GM23248 (cell line): ENCODE data around the gene INTS14. TPM values are rescaled to one million over a fixed set of nuclear protein-coding genes. Genes with fewer than 3 reads are reported as not detected.
A peak's percentile ranks its signal among the peaks of the same experiment; 100 is the strongest.

Source experiments
- DNase-seq: peaks from one replicate; pipeline ENCODE4 v3.0.0-alpha.2; 2015
- H2AFZ ChIP-seq: fragments of 200-600 bp; sonication (generic); 2 replicates; pipeline ENCODE4 v1.6.1; 2016; ENCODE audit warnings: antibody characterized with exemption
- H3F3A ChIP-seq: fragments of 200-600 bp; sonication (generic); 2 replicates; pipeline ENCODE4 v1.6.1; 2016; ENCODE audit warnings: mild to moderate bottlenecking, antibody characterized with exemption, mixed run types; ENCODE audit not compliant: insufficient read depth
- H3K27ac ChIP-seq: fragments of 200-600 bp; sonication (generic); 2 replicates; pipeline ENCODE4 v1.5.1; 2016; ENCODE audit warnings: mild to moderate bottlenecking
- H3K27me3 ChIP-seq: fragments of 200-600 bp; sonication (generic); replicated peaks from 2 replicates; pipeline ENCODE4 v1.6.1; 2016; ENCODE audit warnings: mild to moderate bottlenecking; ENCODE audit not compliant: insufficient read depth
- H3K36me3 ChIP-seq: fragments of 200-600 bp; sonication (generic); 2 replicates; pipeline ENCODE4 v1.6.1; 2016; ENCODE audit warnings: low read depth, mild to moderate bottlenecking
- H3K4me1 ChIP-seq: fragments of 200-600 bp; sonication (generic); 2 replicates; pipeline ENCODE4 v1.6.1; 2016; ENCODE audit warnings: mild to moderate bottlenecking; ENCODE audit not compliant: insufficient read depth
- H3K4me2 ChIP-seq: fragments of 200-600 bp; sonication (generic); one replicate; pipeline ENCODE4 v1.6.1; 2016; ENCODE audit warnings: mild to moderate bottlenecking; ENCODE audit not compliant: unreplicated experiment
- H3K4me3 ChIP-seq: fragments of 200-600 bp; sonication (generic); 2 replicates; pipeline ENCODE4 v1.5.1; 2016; ENCODE audit warnings: mild to moderate bottlenecking
- H3K79me2 ChIP-seq: fragments of 200-600 bp; sonication (generic); 2 replicates; pipeline ENCODE4 v1.6.1; 2016; ENCODE audit warnings: mild to moderate bottlenecking; ENCODE audit not compliant: insufficient read depth
- H3K9ac ChIP-seq: fragments of 200-600 bp; sonication (generic); 2 replicates; pipeline ENCODE4 v1.6.1; 2016; ENCODE audit warnings: mild to moderate bottlenecking
- H3K9me2 ChIP-seq: fragments of 200-600 bp; sonication (generic); 2 replicates; pipeline ENCODE4 v1.6.1; 2016; ENCODE audit warnings: mixed run types, mild to moderate bottlenecking, moderate library complexity; ENCODE audit not compliant: insufficient read depth
- H3K9me3 ChIP-seq: fragments of 200-600 bp; sonication (generic); one replicate; pipeline ENCODE4 v1.6.1; 2017; ENCODE audit warnings: low read depth
- H4K20me1 ChIP-seq: fragments of 200-600 bp; sonication (generic); 2 replicates; pipeline ENCODE4 v1.6.0; 2016; ENCODE audit not compliant: insufficient read depth
- EZH2 ChIP-seq: fragments of 200-600 bp; sonication (generic); IDR thresholded peaks from 2 replicates; pipeline ENCODE4 v1.6.1; 2018; ENCODE audit warnings: antibody characterized with exemption, mild to moderate bottlenecking; ENCODE audit not compliant: insufficient read depth, poor library complexity, severe bottlenecking
- EZH2phosphoT487 ChIP-seq: fragments of 200-600 bp; sonication (generic); IDR thresholded peaks from 2 replicates; pipeline ENCODE4 v1.6.1; 2018; ENCODE audit warnings: antibody characterized with exemption, moderate library complexity, mild to moderate bottlenecking, low read depth; ENCODE audit not compliant: insufficient read depth
- WGBS, 2 experiments: methylation state at CpG; one replicate each; pipeline ENCODE4 v1.1.6; 2015 to 2017; ENCODE audit warnings: low lambda C conversion rate in 2 of 2, low coverage in 1 of 2; ENCODE audit errors: missing lambda C conversion rate in 2 of 2; 5-methylcytosine and 5-hydroxymethylcytosine counted together
- in situ Hi-C: fragments of 300-500 bp; cut with MboI; formaldehyde crosslinking; loops from 2 replicates; pipeline ENCODE4 v1.15.0; 2020
- polyA plus RNA-seq: library from polyadenylated mRNA; unstranded; fragments of >200 nt; fragmentation: Nextera tagmentation; extraction: Ambion mirVana; gene quantifications from 2 replicates; pipeline ENCODE4 v1.2.1, GENCODE V29; 2016
- total RNA-seq: library from RNA; depleted of rRNA; stranded (reverse); fragments of >200 nt; shearing (Covaris generic); gene quantifications from 2 replicates; pipeline ENCODE4 v1.2.3, GENCODE V29; 2014

The INTS14 gene
- total and polyA plus RNA-seq, 2 experiments from 2014 or later, result 31.7 to 41.4 TPM

GRCh38 chr15:65535192-65535591 lies 75.7 kb downstream of the INTS14 start:
- peak; percentile 17 for DNase-seq
- Histone ChIP-seq H3K4me1 (peaks cover 27% of the 10 kb centered on the region), H3K27ac (no peak overlapping the region), H3K79me2 (peaks cover 98% of the 10 kb centered on the region), H4K20me1 (peaks cover 5% of the 10 kb centered on the region; the same call in 1 of the 2 replicates), H3K9me2 (no peaks in the 10 kb centered on the region), H3K4me3 (no peak overlapping the region), H3K36me3 (no peaks in the 10 kb centered on the region), H3F3A (peaks cover 5% of the 10 kb centered on the region), H3K9ac (no peak overlapping the region), H2AFZ (no peak overlapping the region), H3K27me3 (no peaks in the 10 kb centered on the region), H3K9me3 (no peaks in the 10 kb centered on the region), H3K4me2 (no peak overlapping the region)
- in situ Hi-C loops, result no loop called here
- TF ChIP-seq EZH2phosphoT487, result no peak
- no peak for TF ChIP-seq EZH2
- WGBS, 2 experiments, result 78 to 81% methylated on average over 4 of the region's 4 CpGs

- DNase-seq, result peak; percentile 19
- Histone ChIP-seq H3K79me2 (peaks cover 83% of the 10 kb centered on the region), H3K4me3 (no peak overlapping the region), H3K4me2 (no peak overlapping the region), H3K4me1 (peaks cover 27% of the 10 kb centered on the region), H3K9me3 (no peaks in the 10 kb centered on the region), H3K36me3 (no peaks in the 10 kb centered on the region), H2AFZ (no peak overlapping the region), H3K27me3 (no peaks in the 10 kb centered on the region), H3K27ac (no peak overlapping the region), H3K9me2 (no peaks in the 10 kb centered on the region), H3K9ac (no peak overlapping the region), H3F3A (peaks cover 5% of the 10 kb centered on the region), H4K20me1 (peaks cover 5% of the 10 kb centered on the region; the same call in 1 of the 2 replicates)
- in situ Hi-C loops, result no loop called here
- WGBS, 2 experiments, result 76 to 81% methylated on average over 5 of the region's 5 CpGs
- TF ChIP-seq EZH2 (no peak), EZH2phosphoT487 (no peak)
These were observed 77.7 kb downstream of the INTS14 start for GRCh38 chr15:65533057-65533756.

GRCh38 chr15:65532738-65533051 lies 78.2 kb downstream of the INTS14 start:
- WGBS, 2 experiments, result 35 to 39% methylated on average over 1 of the region's 1 CpG
- peak; percentile 69 for DNase-seq
- Histone ChIP-seq H4K20me1 (peaks cover 5% of the 10 kb centered on the region; the same call in 1 of the 2 replicates), H3K9me2 (no peaks in the 10 kb centered on the region), H3F3A (peaks cover 5% of the 10 kb centered on the region), H3K9me3 (no peaks in the 10 kb centered on the region), H3K36me3 (no peaks in the 10 kb centered on the region), H3K9ac (no peak overlapping the region), H3K27me3 (no peaks in the 10 kb centered on the region), H3K4me2 (no peak overlapping the region), H2AFZ (no peak overlapping the region), H3K27ac (no peak overlapping the region), H3K4me3 (no peak overlapping the region), H3K4me1 (peaks cover 27% of the 10 kb centered on the region), H3K79me2 (peaks cover 79% of the 10 kb centered on the region)
- TF ChIP-seq EZH2 (no peak), EZH2phosphoT487 (no peak)
- in situ Hi-C loops, result no loop called here

GRCh38 chr15:65530318-65531111 lies 80.4 kb downstream of the INTS14 start, which contains the start of gene HACD3:
Gene HACD3, plus strand, starts transcription at chr15:65530463. Its CDS starts 169 bp downstream, at chr15:65530632.
- Histone ChIP-seq H3K36me3 (no peaks in the 10 kb centered on the region), H3K9me3 (no peaks in the 10 kb centered on the region), H3K4me3 (peak within 1 kb of the TSS; percentile 77), H3K4me1 (peaks cover 27% of the 10 kb centered on the region), H3K27me3 (no peaks in the 10 kb centered on the region), H3F3A (peaks cover 5% of the 10 kb centered on the region), H3K9me2 (no peaks in the 10 kb centered on the region), H4K20me1 (peaks cover 5% of the 10 kb centered on the region; the same call in 1 of the 2 replicates), H3K4me2 (peak within 1 kb of the TSS; percentile 68), H3K79me2 (peaks cover 57% of the 10 kb centered on the region), H3K9ac (peak within 1 kb of the TSS; percentile 78), H2AFZ (peak within 1 kb of the TSS; percentile 98), H3K27ac (peak within 1 kb of the TSS; percentile 16; the same call in 1 of the 2 replicates)
- TF ChIP-seq EZH2phosphoT487 (no peak), EZH2 (no peak)
- DNase-seq, result peak; percentile 86
- in situ Hi-C loops, result no loop called here
- WGBS, 2 experiments, result 1% methylated on average over 49 to 83 of the region's 88 CpGs
